Kidney (tissue), 14 donors: ENCODE data around the gene CA4. TPM values are rescaled to one million over a fixed set of nuclear protein-coding genes. Genes with fewer than 3 reads are reported as not detected.
"Not testable (repeated sequence)": the region's sequence is repeated elsewhere in the genome, so short reads cannot be mapped to it uniquely, and the experiment has no call there.

Experiments used
- DNase-seq, 5 donors: peaks; one replicate each; pipeline ENCODE4 v3.0.0-alpha.2; 2013 to 2020
- FAIRE-seq: peaks from 2 replicates; lab custom pipeline; 2012; peaks lifted over from hg19 to GRCh38; lab: Jason Lieb, UNC
- H3K27ac ChIP-seq, 2 donors: one replicate each; pipeline ENCODE4 v1.7.0; 2013; ENCODE audit warnings: low read depth in 2 of 2, low read length in 2 of 2, inconsistent platforms in 1 of 2
- H3K27me3 ChIP-seq: one replicate; pipeline ENCODE4 v1.7.1; 2013; ENCODE audit warnings: low read length, inconsistent platforms; ENCODE audit not compliant: control insufficient read depth, insufficient read depth
- H3K36me3 ChIP-seq, 3 donors: one replicate each; pipeline versions ENCODE4 v1.7.0 to v1.7.1; 2013; ENCODE audit warnings: low read length in 3 of 3, control low read depth in 1 of 3, inconsistent platforms in 1 of 3; ENCODE audit not compliant: insufficient read depth in 3 of 3, control insufficient read depth in 2 of 3
- H3K4me1 ChIP-seq, 3 donors: one replicate each; pipeline versions ENCODE4 v1.7.0 to v1.7.1; 2013; ENCODE audit warnings: low read length in 3 of 3, inconsistent platforms in 1 of 3, low read depth in 1 of 3; ENCODE audit not compliant: control insufficient read depth in 2 of 3, insufficient read depth in 2 of 3
- H3K4me3 ChIP-seq, 3 donors: one replicate each; pipeline versions ENCODE4 v1.7.0 to v1.8.1; 2013; ENCODE audit warnings: low read length in 3 of 3, control low read depth in 1 of 3, inconsistent platforms in 1 of 3
- H3K9ac ChIP-seq, 3 donors: one replicate each; pipeline versions ENCODE4 v1.7.0 to v1.7.1; 2013; ENCODE audit warnings: low read length in 3 of 3, control low read depth in 1 of 3, inconsistent platforms in 1 of 3
- H3K9me3 ChIP-seq, 3 donors: one replicate each; pipeline versions ENCODE4 v1.7.0 to v1.7.1; 2013; ENCODE audit warnings: low read length in 3 of 3, control low read depth in 1 of 3, inconsistent platforms in 1 of 3; ENCODE audit not compliant: control insufficient read depth in 2 of 3, insufficient read depth in 1 of 3
- CTCF ChIP-seq: IDR thresholded peaks from 3 replicates; pipeline ENCODE4 v1.5.1; 2012; ENCODE audit warnings: mild to moderate bottlenecking, moderate library complexity, borderline replicate concordance; ENCODE audit not compliant: insufficient read depth; ENCODE audit errors: extremely low read depth
- intact Hi-C: fragments of 100-400 bp; cut with DNase I; formaldehyde crosslinking; loops from one replicate; pipeline ENCODE4 v1.11.1; 2022
- polyA plus RNA-seq: library from polyadenylated mRNA; stranded (reverse); fragments of 350-450 nt; fragmentation: Illumina TruSeq; extraction: RNeasy Lipid Tissue Mini Kit (QIAGEN cat#74804); gene quantifications from one replicate; pipeline ENCODE4 v1.2.3, GENCODE V29; 2014; ENCODE audit warnings: low read depth, low replicate concordance; ENCODE audit not compliant: insufficient read depth
- total RNA-seq: library from RNA; stranded (reverse); fragmentation: NEBNext Ultra II Directional; extraction: Animal tissue kit (Norgen Biotek cat#: 25700); gene quantifications from one replicate; pipeline ENCODE4 v1.2.1, GENCODE V29; 2021
- donor health status: control.
- donor health status: control.
- donor health status: control.
- donor health status: control.
- donor health status: control.
- donor health status: DM: yes; HTN: yes; CAD: no.
- donor health status: Normal renal cell carcinoma (clear cell type).

Gene CA4
- total and polyA plus RNA-seq, 2 donors from 2014 or later = 25.3 to 102 TPM

- TF ChIP-seq CTCF = no peak
- intact Hi-C loops = no loop called here
- no peak overlapping the region for H3K9ac ChIP-seq
- H3K4me1 ChIP-seq = no peaks in the 10 kb centered on the region
- H3K9me3 ChIP-seq = no peaks in the 10 kb centered on the region
- H3K27ac ChIP-seq = no peak overlapping the region
- no peaks in the 10 kb centered on the region for H3K27me3 ChIP-seq
- FAIRE-seq = no peak
- no peak for DNase-seq
- H3K4me3 ChIP-seq = no peak overlapping the region
- H3K36me3 ChIP-seq = peaks cover 0 to 4% (median 3%) of the 10 kb centered on the region in 3 donors
Observed at GRCh38 chr17:60193482-60193881, 43.7 kb downstream of the CA4 start.

- H3K9ac ChIP-seq, H3K27ac ChIP-seq, H3K27me3 ChIP-seq, H3K4me3 ChIP-seq, H3K4me1 ChIP-seq, H3K9me3 ChIP-seq, H3K36me3 ChIP-seq, intact Hi-C loops, DNase-seq, FAIRE-seq: not testable (repeated sequence)
Observed at GRCh38 chr17:60194141-60194540, 44.4 kb downstream of the CA4 start.

GRCh38 chr17:60198630-60199029 is 48.9 kb downstream of the CA4 start:
- DNase-seq, H3K27ac ChIP-seq, H3K4me3 ChIP-seq, H3K9me3 ChIP-seq, H3K9ac ChIP-seq, intact Hi-C loops, H3K36me3 ChIP-seq, H3K27me3 ChIP-seq, H3K4me1 ChIP-seq, FAIRE-seq: not testable (repeated sequence)

GRCh38 chr17:60205782-60206181 is 56.0 kb downstream of the CA4 start:
- H3K36me3 ChIP-seq, H3K9ac ChIP-seq, H3K9me3 ChIP-seq, H3K27ac ChIP-seq, DNase-seq, H3K4me3 ChIP-seq, H3K4me1 ChIP-seq, H3K27me3 ChIP-seq, intact Hi-C loops, FAIRE-seq: not testable (repeated sequence)

- H3K27me3 ChIP-seq, DNase-seq, H3K9me3 ChIP-seq, H3K36me3 ChIP-seq, H3K27ac ChIP-seq, H3K4me1 ChIP-seq, FAIRE-seq, intact Hi-C loops, H3K9ac ChIP-seq, H3K4me3 ChIP-seq: not testable (repeated sequence)
Observed at GRCh38 chr17:60208302-60208701, 58.5 kb downstream of the CA4 start.

Other genes starting within 250 kb of the CA4 start
- 15.1 TPM for gene RNFT1, start 185.2 kb upstream of the CA4 start, total RNA-seq
- gene RNFT1, start 185.2 kb upstream of the CA4 start, polyA plus RNA-seq = 6.0 TPM
- gene HEATR6, start 71.1 kb upstream of the CA4 start, total RNA-seq = 27.6 TPM
- 4.4 TPM for gene HEATR6, start 71.1 kb upstream of the CA4 start, polyA plus RNA-seq
- gene USP32, start 242.2 kb downstream of the CA4 start, total RNA-seq = 53.1 TPM
- gene USP32, start 242.2 kb downstream of the CA4 start, polyA plus RNA-seq = 14.6 TPM